Loucy (cell line): ENCODE measurements around the gene TBC1D22A.

Experiments
- H2AFZ ChIP-seq: fragments of 200-600 bp; sonication (generic); 2 replicates; pipeline ENCODE4 v1.6.0; 2016; ENCODE audit warnings: antibody characterized with exemption, mild to moderate bottlenecking, low read length, moderate library complexity
- H3F3A ChIP-seq: fragments of 200-600 bp; 2 replicates; pipeline ENCODE4 v1.6.0; 2016; ENCODE audit warnings: antibody characterized with exemption, low read depth, mild to moderate bottlenecking
- H3K27me3 ChIP-seq: fragments of 200-600 bp; sonication (generic); 2 replicates; pipeline ENCODE4 v1.6.1; 2014; ENCODE audit warnings: low read length, mild to moderate bottlenecking; ENCODE audit not compliant: insufficient read depth, poor library complexity, severe bottlenecking
- H3K36me3 ChIP-seq: fragments of 200-600 bp; sonication (generic); 2 replicates; pipeline ENCODE4 v1.6.1; 2016; ENCODE audit warnings: low read length; ENCODE audit not compliant: insufficient read depth
- H3K4me1 ChIP-seq: fragments of 200-600 bp; sonication (generic); 2 replicates; pipeline ENCODE4 v1.5.1; 2014; ENCODE audit warnings: low read length, mild to moderate bottlenecking; ENCODE audit not compliant: insufficient read depth, poor library complexity, severe bottlenecking
- H3K4me2 ChIP-seq: fragments of 200-600 bp; sonication (generic); 2 replicates; pipeline ENCODE4 v1.6.0; 2014; ENCODE audit warnings: antibody characterized with exemption, low read length, low read depth, mild to moderate bottlenecking; ENCODE audit not compliant: poor library complexity, severe bottlenecking
- H3K4me3 ChIP-seq: fragments of 200-600 bp; sonication (generic); 2 replicates; pipeline ENCODE4 v1.5.1; 2014; ENCODE audit warnings: low read length, mild to moderate bottlenecking, mixed read lengths; ENCODE audit not compliant: poor library complexity, severe bottlenecking
- H3K79me2 ChIP-seq: fragments of 200-600 bp; sonication (generic); 2 replicates; pipeline ENCODE4 v1.6.1; 2014; ENCODE audit warnings: low read length; ENCODE audit not compliant: insufficient read depth
- H3K9ac ChIP-seq: fragments of 200-600 bp; sonication (generic); 2 replicates; pipeline ENCODE4 v1.6.0; 2014; ENCODE audit warnings: mild to moderate bottlenecking, low read depth, low read length, moderate library complexity; ENCODE audit not compliant: poor library complexity, severe bottlenecking
- H3K9me2 ChIP-seq: fragments of 200-600 bp; sonication (generic); replicated peaks from 2 replicates; pipeline ENCODE4 v1.6.1; 2016; ENCODE audit warnings: low read depth, low read length, mixed read lengths
- H3K9me3 ChIP-seq: fragments of 200-600 bp; sonication (generic); 2 replicates; pipeline ENCODE4 v1.6.1; 2014; ENCODE audit warnings: mild to moderate bottlenecking, antibody characterized with exemption, low read length, low read depth; ENCODE audit not compliant: insufficient read depth
- H4K20me1 ChIP-seq: fragments of 200-600 bp; sonication (generic); 2 replicates; pipeline ENCODE4 v1.6.0; 2014; ENCODE audit warnings: antibody characterized with exemption, low read length, mild to moderate bottlenecking; ENCODE audit not compliant: insufficient read depth, poor library complexity, severe bottlenecking
- CTCF ChIP-seq: fragments of 200-600 bp; sonication (generic); conservative IDR thresholded peaks from 2 replicates; pipeline ENCODE4 v1.5.1; 2014; ENCODE audit warnings: mild to moderate bottlenecking, antibody characterized with exemption, low read length
- EZH2phosphoT487 ChIP-seq: fragments of 200-600 bp; IDR thresholded peaks from 2 replicates; pipeline ENCODE4 v1.6.1; 2018; ENCODE audit warnings: antibody characterized with exemption, mild to moderate bottlenecking, moderate library complexity, borderline replicate concordance

Gene TBC1D22A

GRCh38 chr22:47131632-47132427 is 369.4 kb downstream of the TBC1D22A start:
- peaks cover 2% of the 10 kb centered on the region; the same call in 1 of the 2 replicates for H3K79me2 ChIP-seq
- peak overlapping the region; percentile 57 for H3K4me2 ChIP-seq
- no peaks in the 10 kb centered on the region for H3F3A ChIP-seq
- TF ChIP-seq EZH2phosphoT487 (no peak), CTCF (no peak)
- H3K36me3 ChIP-seq: peaks cover 6% of the 10 kb centered on the region; the same call in 1 of the 2 replicates
- peak overlapping the region; percentile 80 for H3K9ac ChIP-seq
- H4K20me1 ChIP-seq: no peaks in the 10 kb centered on the region
- H3K9me3 ChIP-seq: no peaks in the 10 kb centered on the region
- peak overlapping the region; percentile 26 for H3K4me3 ChIP-seq
- no peak overlapping the region for H2AFZ ChIP-seq
- no peaks in the 10 kb centered on the region for H3K9me2 ChIP-seq
- no peaks in the 10 kb centered on the region for H3K27me3 ChIP-seq
- peaks cover 35% of the 10 kb centered on the region for H3K4me1 ChIP-seq

- peaks cover 35% of the 10 kb centered on the region for H3K4me1 ChIP-seq
- no peaks in the 10 kb centered on the region for H3K9me3 ChIP-seq
- H3K36me3 ChIP-seq: peaks cover 6% of the 10 kb centered on the region; the same call in 1 of the 2 replicates
- H3K4me3 ChIP-seq: no peak overlapping the region
- H2AFZ ChIP-seq: no peak overlapping the region
- H4K20me1 ChIP-seq: no peaks in the 10 kb centered on the region
- H3K27me3 ChIP-seq: no peaks in the 10 kb centered on the region
- no peak for TF ChIP-seq CTCF
- TF ChIP-seq EZH2phosphoT487: no peak
- no peak overlapping the region for H3K4me2 ChIP-seq
- H3K9ac ChIP-seq: peak overlapping the region; percentile 80
- H3F3A ChIP-seq: no peaks in the 10 kb centered on the region
- no peaks in the 10 kb centered on the region for H3K9me2 ChIP-seq
- H3K79me2 ChIP-seq: peaks cover 2% of the 10 kb centered on the region; the same call in 1 of the 2 replicates
These were observed 370.0 kb downstream of the TBC1D22A start for GRCh38 chr22:47132428-47132825.

GRCh38 chr22:47133061-47133969 is 370.9 kb downstream of the TBC1D22A start:
- no peak overlapping the region for H3K9ac ChIP-seq
- TF ChIP-seq CTCF: no peak
- TF ChIP-seq EZH2phosphoT487: no peak
- no peaks in the 10 kb centered on the region for H3F3A ChIP-seq
- no peaks in the 10 kb centered on the region for H3K9me3 ChIP-seq
- peaks cover 2% of the 10 kb centered on the region; the same call in 1 of the 2 replicates for H3K79me2 ChIP-seq
- no peaks in the 10 kb centered on the region for H3K27me3 ChIP-seq
- no peaks in the 10 kb centered on the region for H4K20me1 ChIP-seq
- no peak overlapping the region for H2AFZ ChIP-seq
- no peak overlapping the region for H3K4me2 ChIP-seq
- H3K36me3 ChIP-seq: peaks cover 6% of the 10 kb centered on the region; the same call in 1 of the 2 replicates
- no peaks in the 10 kb centered on the region for H3K9me2 ChIP-seq
- peaks cover 35% of the 10 kb centered on the region for H3K4me1 ChIP-seq
- no peak overlapping the region for H3K4me3 ChIP-seq
